ENCODE data around the gene P4HA2. TPM values are rescaled to one million over a fixed set of nuclear protein-coding genes. Genes with fewer than 3 reads are reported as not detected.

The P4HA2 gene
- total and polyA plus RNA-seq, 2 donors (not counting 1 experiment from before 2014, with no cell fraction given) = 184 to 553 TPM

GRCh38 chr5:132260714-132261551 lies 33.3 kb upstream of the P4HA2 start:
- Histone ChIP-seq H2AFZ (ENCODE audit: low read length) (no peak overlapping the region), H3K9ac (ENCODE audit: insufficient read depth, low read length) (no peak overlapping the region), H3K79me2 (ENCODE audit: control insufficient read depth, insufficient read depth, low read length) (peaks cover 12% of the 10 kb centered on the region), H3K4me2 (ENCODE audit: extremely low read depth, insufficient read depth, low read length) (peak overlapping the region; percentile 59), H3K36me3 (ENCODE audit: control insufficient read depth, insufficient read depth, low read length) (no peaks in the 10 kb centered on the region), H3K27ac (ENCODE audit: insufficient read depth, low read length) (peak overlapping the region; percentile 99), H3K27me3 (ENCODE audit: control insufficient read depth, insufficient read depth, low read length) (no peaks in the 10 kb centered on the region), H4K20me1 (ENCODE audit: control insufficient read depth, extremely low read depth, insufficient read depth, low read length) (no peaks in the 10 kb centered on the region), H3K9me3 (ENCODE audit: control insufficient read depth, insufficient read depth, low read depth, low read length) (no peaks in the 10 kb centered on the region), H3K4me3 (replicated peaks in 1 of 4; ENCODE audit: control extremely low read depth in 1 of 4, insufficient read depth in 1 of 4, low read depth in 3 of 4, low read length in 4 of 4) (peak overlapping the region in 1 of 4 experiments; percentile 80), H3K4me1 (ENCODE audit: control insufficient read depth, extremely low read depth, insufficient read depth, low read length) (peaks cover 56% of the 10 kb centered on the region)
- TF ChIP-seq CTCF (conservative IDR thresholded peaks at IDR 0.05 in 1 of 2, IDR thresholded peaks at IDR 0.05 in 1 of 2; ENCODE audit: low read depth in 1 of 2, low read length in 2 of 2) = no peak
- no peak for TF ChIP-seq EZH2 (IDR thresholded peaks at IDR 0.05; ENCODE audit: low read length, missing control alignments)
- peak; percentile 88 to 98 for DNase-seq (ENCODE audit: low read depth in 2 of 2)

- Histone ChIP-seq H3K79me2 (ENCODE audit: control insufficient read depth, insufficient read depth, low read length) (peaks cover 12% of the 10 kb centered on the region), H3K27ac (ENCODE audit: insufficient read depth, low read length) (peak overlapping the region; percentile 99), H2AFZ (ENCODE audit: low read length) (no peak overlapping the region), H3K4me1 (ENCODE audit: control insufficient read depth, extremely low read depth, insufficient read depth, low read length) (peaks cover 49% of the 10 kb centered on the region), H3K9me3 (ENCODE audit: control insufficient read depth, insufficient read depth, low read depth, low read length) (no peaks in the 10 kb centered on the region), H4K20me1 (ENCODE audit: control insufficient read depth, extremely low read depth, insufficient read depth, low read length) (no peaks in the 10 kb centered on the region), H3K4me2 (ENCODE audit: extremely low read depth, insufficient read depth, low read length) (peak overlapping the region; percentile 83), H3K9ac (ENCODE audit: insufficient read depth, low read length) (peak overlapping the region; percentile 68), H3K36me3 (ENCODE audit: control insufficient read depth, insufficient read depth, low read length) (no peaks in the 10 kb centered on the region), H3K4me3 (replicated peaks in 1 of 4; ENCODE audit: control extremely low read depth in 1 of 4, insufficient read depth in 1 of 4, low read depth in 3 of 4, low read length in 4 of 4) (peak overlapping the region in 3 of 4 experiments; percentile 38 to 80 (median 51)), H3K27me3 (ENCODE audit: control insufficient read depth, insufficient read depth, low read length) (no peaks in the 10 kb centered on the region)
- TF ChIP-seq CTCF (conservative IDR thresholded peaks at IDR 0.05 in 1 of 2, IDR thresholded peaks at IDR 0.05 in 1 of 2; ENCODE audit: low read depth in 1 of 2, low read length in 2 of 2) (no peak), EZH2 (IDR thresholded peaks at IDR 0.05; ENCODE audit: low read length, missing control alignments) (no peak)
- DNase-seq (ENCODE audit: low read depth in 2 of 2) = peak; percentile 33 to 82
Measured at GRCh38 chr5:132260051-132260450, 32.4 kb upstream of the P4HA2 start.

- Histone ChIP-seq H3K27ac (ENCODE audit: insufficient read depth, low read length) (peak overlapping the region; percentile 99), H2AFZ (ENCODE audit: low read length) (peak overlapping the region; percentile 19), H4K20me1 (ENCODE audit: control insufficient read depth, extremely low read depth, insufficient read depth, low read length) (no peaks in the 10 kb centered on the region), H3K4me3 (replicated peaks in 1 of 4; ENCODE audit: control extremely low read depth in 1 of 4, insufficient read depth in 1 of 4, low read depth in 3 of 4, low read length in 4 of 4) (peak overlapping the region; percentile 62 to 80 (median 73)), H3K9ac (ENCODE audit: insufficient read depth, low read length) (peak overlapping the region; percentile 75), H3K9me3 (ENCODE audit: control insufficient read depth, insufficient read depth, low read depth, low read length) (no peaks in the 10 kb centered on the region), H3K36me3 (ENCODE audit: control insufficient read depth, insufficient read depth, low read length) (no peaks in the 10 kb centered on the region), H3K4me1 (ENCODE audit: control insufficient read depth, extremely low read depth, insufficient read depth, low read length) (peaks cover 41% of the 10 kb centered on the region), H3K4me2 (ENCODE audit: extremely low read depth, insufficient read depth, low read length) (peak overlapping the region; percentile 91), H3K79me2 (ENCODE audit: control insufficient read depth, insufficient read depth, low read length) (peaks cover 12% of the 10 kb centered on the region), H3K27me3 (ENCODE audit: control insufficient read depth, insufficient read depth, low read length) (no peaks in the 10 kb centered on the region)
- TF ChIP-seq EZH2 (IDR thresholded peaks at IDR 0.05; ENCODE audit: low read length, missing control alignments) (no peak), CTCF (conservative IDR thresholded peaks at IDR 0.05 in 1 of 2, IDR thresholded peaks at IDR 0.05 in 1 of 2; ENCODE audit: low read depth in 1 of 2, low read length in 2 of 2) (no peak)
- DNase-seq (ENCODE audit: low read depth in 2 of 2) = peak; percentile 94 to 96
Measured at GRCh38 chr5:132259069-132259851, 31.6 kb upstream of the P4HA2 start.

Measured in fibroblast of lung (primary cell).